COR-L47 (cell line): Measurements from ENCODE around the gene SUCLG2.

Experiments
- DNase-seq: peaks from one replicate; lab custom pipeline; 2025; lab: John Stamatoyannopoulos, UW

Gene SUCLG2

DNA sequence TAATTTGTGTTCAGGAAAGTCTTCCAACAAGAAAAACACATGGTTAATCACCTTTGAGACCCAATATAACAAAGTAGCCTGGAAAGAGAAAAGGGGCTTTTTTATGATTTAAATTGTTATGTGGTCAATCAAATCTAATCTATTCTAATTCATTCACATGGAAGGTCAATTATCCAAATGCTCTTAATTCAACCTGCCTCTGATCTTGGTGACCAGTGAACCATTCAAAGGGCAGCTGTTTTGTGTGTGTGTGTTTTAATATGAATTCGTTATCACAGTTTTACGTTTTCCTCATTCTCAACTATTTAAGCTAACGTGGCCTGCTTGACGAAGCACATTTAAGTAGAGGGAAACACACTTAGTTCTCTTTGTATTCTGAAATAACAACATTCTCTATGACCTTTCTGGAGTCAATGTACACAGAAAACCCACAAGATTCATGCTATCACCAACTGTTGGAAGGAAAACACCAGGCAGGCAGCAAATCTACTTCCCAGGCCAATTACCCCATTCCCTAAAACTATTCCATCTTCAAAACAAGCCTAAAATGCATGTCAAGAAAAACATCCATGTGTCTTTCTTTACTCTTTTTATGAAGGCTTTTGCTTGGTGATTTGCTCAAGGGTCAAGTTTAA lies 195.4 kb downstream of the SUCLG2 start:
- DNase-seq: no peak

DNA sequence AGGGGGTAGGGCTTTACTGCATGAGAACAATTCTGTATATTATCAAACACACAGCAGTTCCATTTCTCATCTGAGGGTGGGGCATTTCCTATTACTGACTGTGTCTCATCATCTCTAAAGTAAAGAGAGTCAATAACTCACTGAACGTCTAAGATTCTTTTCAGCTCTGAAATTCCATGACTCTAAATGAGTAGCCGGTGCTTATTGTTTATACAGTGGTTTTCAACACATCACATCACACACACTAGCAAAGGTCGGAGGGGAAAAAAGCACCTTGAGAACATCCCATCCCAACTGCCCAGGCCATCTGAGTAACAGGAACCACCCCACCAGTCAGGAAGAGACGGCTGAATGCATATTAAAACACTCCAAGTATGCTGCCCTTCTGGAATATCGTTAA lies 196.0 kb downstream of the SUCLG2 start:
- DNase-seq: no peak

DNA sequence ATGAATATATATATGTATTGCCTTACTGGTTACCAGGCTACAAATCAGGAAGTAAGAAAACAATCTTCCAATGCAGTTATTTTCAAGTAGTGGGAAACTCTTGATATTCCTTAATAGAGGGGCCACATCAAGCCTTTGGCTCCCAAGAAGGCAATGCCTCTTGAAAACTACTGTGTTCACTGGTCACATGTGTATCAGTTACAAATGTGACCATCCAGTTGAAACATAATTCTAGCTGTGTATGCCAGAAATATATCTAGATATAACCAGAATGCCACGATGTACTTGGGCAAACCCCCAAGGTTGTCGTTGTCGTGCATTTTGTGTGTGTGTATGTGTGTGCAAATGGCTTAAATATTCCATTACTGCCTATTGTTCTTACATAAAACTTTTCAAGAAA lies 200.8 kb downstream of the SUCLG2 start:
- no peak for DNase-seq

DNA sequence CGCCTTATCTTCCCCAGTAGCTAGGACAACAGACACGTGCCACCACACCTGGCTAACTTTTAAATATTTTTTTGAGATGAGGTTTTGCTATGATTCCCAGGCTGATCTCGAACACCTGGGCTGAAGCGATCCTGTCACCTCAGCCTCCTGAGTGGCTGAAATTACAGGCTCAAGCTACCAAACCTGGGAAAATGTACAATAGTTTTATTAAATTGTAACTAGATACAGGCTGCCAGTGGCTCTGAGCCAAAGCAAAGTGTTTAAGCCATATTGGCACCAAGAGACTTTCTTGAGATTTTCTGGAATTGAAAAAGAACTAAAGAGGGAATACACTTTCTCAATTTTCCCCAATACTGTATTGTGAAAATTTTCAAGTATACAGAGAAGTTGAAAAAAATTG lies 204.3 kb downstream of the SUCLG2 start:
- DNase-seq: no peak

GRCh38 chr3:67447393-67447792 lies 207.0 kb downstream of the SUCLG2 start:
- DNase-seq: no peak

- DNase-seq: no peak
Measured at GRCh38 chr3:67437789-67438188, 216.6 kb downstream of the SUCLG2 start.

GRCh38 chr3:67437090-67437489 lies 217.3 kb downstream of the SUCLG2 start:
- DNase-seq: no peak

DNA sequence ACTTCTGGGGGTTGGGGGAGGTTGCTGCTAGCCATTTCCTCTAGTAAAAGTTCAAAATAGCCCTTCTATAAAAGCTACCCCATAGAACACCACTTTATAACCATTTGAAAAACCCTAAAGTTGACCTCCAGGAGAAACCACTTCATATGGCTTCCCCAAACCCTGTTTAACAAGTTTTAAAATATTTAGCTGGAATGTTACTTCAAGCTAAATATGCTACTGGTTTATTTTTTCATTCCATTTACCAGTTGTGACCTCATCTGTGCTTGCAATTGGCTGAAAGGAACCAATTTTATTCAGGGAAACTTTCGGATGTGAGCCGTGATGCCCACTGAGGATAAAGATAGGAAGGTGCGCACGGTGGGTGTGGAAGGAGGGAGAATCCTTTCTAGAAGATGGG lies 221.3 kb downstream of the SUCLG2 start:
- no peak for DNase-seq

DNA sequence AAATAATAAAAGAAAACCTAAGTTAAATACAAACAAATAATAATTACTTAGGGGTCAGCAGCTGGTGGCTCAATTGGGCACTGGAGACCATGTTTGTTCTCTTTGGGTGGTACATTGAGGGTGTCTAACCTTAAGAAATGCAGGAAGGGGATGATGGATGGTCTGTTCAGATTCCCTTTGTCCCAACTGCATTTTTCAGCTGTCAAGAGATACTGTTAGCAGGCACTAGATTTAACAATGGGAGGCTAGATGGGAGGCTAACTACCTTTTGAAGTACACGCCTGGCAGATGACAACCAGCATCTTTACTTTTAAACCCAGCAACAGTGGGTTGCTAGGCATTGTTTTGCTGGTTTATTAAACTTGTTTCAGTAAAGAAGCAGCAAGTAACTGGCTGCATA lies 222.5 kb downstream of the SUCLG2 start:
- no peak for DNase-seq

- DNase-seq: no peak
Measured at GRCh38 chr3:67423722-67424121, 230.7 kb downstream of the SUCLG2 start.

- DNase-seq: no peak
Measured at GRCh38 chr3:67421912-67422311, 232.5 kb downstream of the SUCLG2 start.

- no peak for DNase-seq
Measured at GRCh38 chr3:67419779-67420178, 234.6 kb downstream of the SUCLG2 start.

DNA sequence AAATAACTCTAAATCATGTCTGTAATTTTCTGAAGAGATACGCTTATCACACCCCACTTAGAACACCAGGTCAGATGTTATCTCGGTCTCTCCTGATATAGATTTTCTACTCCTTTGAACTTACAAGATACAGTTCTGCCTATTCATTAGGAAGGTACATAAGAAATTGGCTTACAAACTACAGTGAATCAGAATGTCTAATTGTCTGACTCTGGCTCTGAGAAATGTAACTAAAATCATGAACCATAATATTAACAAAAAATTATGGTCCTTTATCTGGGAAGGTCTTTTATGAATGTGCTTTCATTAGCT lies 235.2 kb downstream of the SUCLG2 start:
- DNase-seq: no peak

GRCh38 chr3:67418426-67419217 lies 235.8 kb downstream of the SUCLG2 start:
- no peak for DNase-seq

DNA sequence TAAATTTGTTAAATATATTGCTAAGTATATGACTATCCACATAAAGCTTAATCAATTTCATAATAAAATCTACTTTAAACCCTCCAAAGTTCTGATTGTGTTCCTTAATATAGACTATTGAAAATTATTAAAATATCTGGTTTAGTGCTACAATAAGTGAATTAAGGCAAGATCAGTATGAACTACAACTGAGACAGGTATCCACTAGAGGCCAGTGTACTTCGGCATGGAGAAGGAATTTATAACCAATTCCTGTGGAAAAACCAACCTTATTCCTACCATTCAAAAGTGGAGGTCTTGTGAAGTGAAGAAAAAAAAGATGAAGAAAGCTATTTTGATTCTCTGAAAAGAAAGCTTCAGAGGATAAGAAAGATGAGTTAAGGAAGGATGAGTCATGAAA lies 237.7 kb downstream of the SUCLG2 start:
- DNase-seq: no peak

DNA sequence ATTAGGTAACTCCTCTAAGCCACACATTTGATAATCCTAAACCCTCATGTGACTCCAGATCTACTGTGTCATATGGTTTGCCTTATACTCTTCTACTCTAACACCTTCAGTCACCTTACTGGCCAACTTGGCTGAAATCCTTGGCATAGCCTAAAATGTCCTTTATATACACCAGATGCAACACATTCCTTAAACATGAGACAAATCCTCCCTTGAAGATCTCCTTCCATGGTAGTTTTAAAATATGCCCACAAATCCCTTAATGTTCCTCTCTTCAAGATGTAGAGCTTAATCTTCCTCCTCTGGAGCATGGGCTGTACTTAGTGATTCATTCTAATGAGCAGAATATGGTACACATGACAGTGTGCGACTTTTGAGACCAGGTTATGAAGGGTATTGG lies 238.9 kb downstream of the SUCLG2 start:
- DNase-seq: no peak

- DNase-seq: no peak
Measured at GRCh38 chr3:67414740-67415139, 239.7 kb downstream of the SUCLG2 start.

- DNase-seq: no peak
Measured at GRCh38 chr3:67405193-67405592, 249.2 kb downstream of the SUCLG2 start.

- no peak for DNase-seq
Measured at GRCh38 chr3:67402873-67403272, 251.5 kb downstream of the SUCLG2 start.

- no peak for DNase-seq
Measured at GRCh38 chr3:67401921-67402320, 252.5 kb downstream of the SUCLG2 start.

GRCh38 chr3:67400476-67400875 lies 253.9 kb downstream of the SUCLG2 start:
- DNase-seq: no peak

- DNase-seq: no peak
Measured at GRCh38 chr3:67389176-67389575, 265.2 kb downstream of the SUCLG2 start.

GRCh38 chr3:67388738-67389137 lies 265.7 kb downstream of the SUCLG2 start:
- DNase-seq: no peak

DNA sequence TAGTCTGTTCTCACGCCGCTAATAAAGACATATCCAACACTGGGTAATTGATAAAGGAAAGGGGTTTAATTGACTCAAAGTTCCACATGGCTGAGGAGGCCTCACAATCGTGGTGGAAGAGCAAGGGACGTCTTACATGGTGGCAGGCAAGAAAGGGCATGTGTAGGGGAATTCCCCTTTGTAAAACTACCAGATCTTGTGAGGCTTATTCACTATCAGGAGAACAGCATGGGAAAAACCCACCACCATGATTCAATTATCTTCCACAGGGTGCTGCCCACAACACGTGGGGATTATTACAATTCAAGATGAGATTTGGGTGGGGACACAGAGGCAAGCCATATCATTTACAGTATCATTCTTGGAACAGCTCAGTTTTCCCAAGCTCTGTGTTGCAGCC lies 268.0 kb downstream of the SUCLG2 start:
- no peak for DNase-seq
